K562 treated with DMSO at 1 percent for 12 hours (cell line): ENCODE measurements around the gene ADGRL4. TPM values are rescaled to one million over a fixed set of nuclear protein-coding genes. Genes with fewer than 3 reads are reported as not detected.

Source experiments
- total RNA-seq: library from RNA; unstranded; fragments of 300-600 nt; gene quantifications from 2 replicates; pipeline ENCODE4 v1.2.3, GENCODE V29; 2022; ENCODE audit not compliant: insufficient read depth

ADGRL4 gene
- not detected in 2 replicates for total RNA-seq

DNA sequence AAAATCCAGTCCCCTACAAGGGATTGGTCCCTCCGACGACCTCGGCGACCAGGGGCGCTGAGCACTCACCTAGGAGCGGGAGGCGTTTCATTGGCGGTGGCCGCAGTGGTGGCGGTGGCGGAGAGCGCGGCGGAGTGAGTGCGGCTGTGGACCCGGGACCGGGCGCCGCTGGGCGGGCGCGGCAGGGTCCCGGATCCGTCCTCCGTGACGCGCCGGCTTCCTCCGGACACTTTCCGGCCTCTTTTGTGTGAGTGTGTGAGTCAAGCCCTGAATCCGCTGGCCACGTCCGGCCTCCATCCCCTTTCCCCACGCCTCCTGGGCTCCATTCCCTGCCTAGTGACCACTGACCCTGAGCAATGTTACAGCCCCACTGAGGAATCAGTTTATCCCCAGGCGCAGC, at the start of gene ADGRL4:
Gene ADGRL4, minus strand, starts transcription at position 167 of the 400 bp plus-strand sequence. Its CDS starts 76 bp downstream, at position 91.

